H9 (cell line): Measurements from ENCODE around the gene STK32C. TPM values are rescaled to one million over a fixed set of nuclear protein-coding genes. Genes with fewer than 3 reads are reported as not detected.

Experiments used
- DNase-seq: peaks from one replicate; pipeline ENCODE4 v3.0.0-alpha.2; 2017
- H2AFZ ChIP-seq: one replicate; pipeline ENCODE4 v1.6.1; 2013; ENCODE audit warnings: mild to moderate bottlenecking, low read length, control low read depth, moderate library complexity
- H2AK5ac ChIP-seq: 2 replicates; pipeline ENCODE4 v1.6.1; 2013; ENCODE audit warnings: low read length, control low read depth, mixed read lengths; ENCODE audit not compliant: insufficient read length
- H2BK120ac ChIP-seq: one replicate; pipeline ENCODE4 v1.6.1; 2013; ENCODE audit warnings: low read depth, mild to moderate bottlenecking, low read length, control low read depth, inconsistent platforms; ENCODE audit not compliant: poor library complexity, severe bottlenecking
- H2BK12ac ChIP-seq: 2 replicates; pipeline ENCODE4 v1.6.1; 2013; ENCODE audit warnings: low read length, control low read depth, mixed read lengths, low read depth; ENCODE audit not compliant: insufficient read length
- H2BK15ac ChIP-seq: 2 replicates; pipeline ENCODE4 v1.6.1; 2013; ENCODE audit warnings: low read depth, low read length, control low read depth
- H2BK20ac ChIP-seq: one replicate; pipeline ENCODE4 v1.6.1; 2013; ENCODE audit warnings: low read depth, mild to moderate bottlenecking, low read length, control low read depth, inconsistent platforms; ENCODE audit not compliant: poor library complexity, severe bottlenecking
- H2BK5ac ChIP-seq: 2 replicates; pipeline ENCODE4 v1.6.1; 2013; ENCODE audit warnings: low read length, control low read depth, mixed read lengths; ENCODE audit not compliant: insufficient read length
- H3K14ac ChIP-seq: 2 replicates; pipeline ENCODE4 v1.6.1; 2013; ENCODE audit warnings: low read length, control low read depth; ENCODE audit not compliant: insufficient read depth
- H3K18ac ChIP-seq: 2 replicates; pipeline ENCODE4 v1.6.1; 2013; ENCODE audit warnings: low read depth, mild to moderate bottlenecking, mixed read lengths, low read length, control low read depth; ENCODE audit not compliant: insufficient read length
- H3K23ac ChIP-seq: 2 replicates; pipeline ENCODE4 v1.6.1; 2013; ENCODE audit warnings: low read length, control low read depth, mixed read lengths, low read depth; ENCODE audit not compliant: insufficient read length
- H3K23me2 ChIP-seq: 2 replicates; pipeline ENCODE4 v1.6.1; 2013; ENCODE audit warnings: low read depth, mild to moderate bottlenecking, mixed read lengths, low read length, control low read depth; ENCODE audit not compliant: insufficient read length, poor library complexity, severe bottlenecking
- H3K27ac ChIP-seq: 2 replicates; pipeline ENCODE4 v1.5.1; 2013; ENCODE audit warnings: low read length, control low read depth, mixed read lengths, low read depth; ENCODE audit not compliant: insufficient read length
- H3K27me3 ChIP-seq: 2 replicates; pipeline ENCODE4 v1.6.1; 2013; ENCODE audit warnings: low read length, control low read depth, inconsistent platforms; ENCODE audit not compliant: insufficient read depth
- H3K4ac ChIP-seq: 2 replicates; pipeline ENCODE4 v1.6.1; 2013; ENCODE audit warnings: low read depth, mild to moderate bottlenecking, control low read depth, inconsistent platforms, low read length, moderate library complexity
- H3K4me1 ChIP-seq: 2 replicates; pipeline ENCODE4 v1.6.1; 2013; ENCODE audit warnings: low read length, control low read depth, inconsistent platforms; ENCODE audit not compliant: insufficient read depth
- H3K4me2 ChIP-seq: 2 replicates; pipeline ENCODE4 v1.6.1; 2013; ENCODE audit warnings: low read length, control low read depth, mixed read lengths; ENCODE audit not compliant: insufficient read length, insufficient read depth
- H3K56ac ChIP-seq: 2 replicates; pipeline ENCODE4 v1.6.1; 2013; ENCODE audit warnings: low read depth, mild to moderate bottlenecking, mixed read lengths, low read length, control low read depth; ENCODE audit not compliant: insufficient read length
- H3K79me1 ChIP-seq: 2 replicates; pipeline ENCODE4 v1.6.1; 2013; ENCODE audit warnings: low read depth, mild to moderate bottlenecking, moderate library complexity, low read length, control low read depth, inconsistent platforms; ENCODE audit not compliant: insufficient read depth, poor library complexity, severe bottlenecking
- H3K79me2 ChIP-seq: 2 replicates; pipeline ENCODE4 v1.6.1; 2013; ENCODE audit warnings: low read length, control low read depth, inconsistent platforms; ENCODE audit not compliant: insufficient read depth
- H3K9ac ChIP-seq: 2 replicates; pipeline ENCODE4 v1.6.1; 2013; ENCODE audit warnings: low read length, control low read depth, mixed read lengths; ENCODE audit not compliant: insufficient read length; ENCODE audit errors: extremely low read depth
- H3K9me3 ChIP-seq: one replicate; pipeline ENCODE4 v1.6.1; 2013; ENCODE audit warnings: low read depth, low read length, inconsistent platforms; ENCODE audit not compliant: control insufficient read depth
- H3T11ph ChIP-seq: one replicate; pipeline ENCODE4 v1.6.1; 2013; ENCODE audit warnings: mild to moderate bottlenecking, low read length, control low read depth, inconsistent platforms
- H4K20me1 ChIP-seq: one replicate; pipeline ENCODE4 v1.6.1; 2013; ENCODE audit not compliant: control insufficient read depth, insufficient read length, insufficient read depth
- H4K5ac ChIP-seq: 2 replicates; pipeline ENCODE4 v1.6.1; 2013; ENCODE audit warnings: low read depth, mild to moderate bottlenecking, mixed read lengths, low read length, control low read depth; ENCODE audit not compliant: insufficient read length
- H4K8ac ChIP-seq: replicated peaks from 2 replicates; pipeline ENCODE4 v1.6.1; 2013; ENCODE audit warnings: low read length, control low read depth, mixed read lengths, low read depth; ENCODE audit not compliant: insufficient read length
- H4K91ac ChIP-seq: 2 replicates; pipeline ENCODE4 v1.6.1; 2013; ENCODE audit warnings: low read depth, mild to moderate bottlenecking, moderate library complexity, mixed read lengths, low read length, control low read depth; ENCODE audit not compliant: insufficient read length
- H3K27ac Mint-ChIP-seq, 3 experiments: 2 replicates in 2 of 3; 3 replicates in 1 of 3; pipeline ENCODE4 v1.8.0; 2020 to 2021; ENCODE audit warnings: mixed read lengths in 3 of 3, mild to moderate bottlenecking in 1 of 3, moderate library complexity in 1 of 3
- H3K27me3 Mint-ChIP-seq: 2 replicates; pipeline ENCODE4 v1.8.0; 2021; ENCODE audit warnings: low read depth, mild to moderate bottlenecking, moderate library complexity, mixed read lengths
- H3K36me3 Mint-ChIP-seq, 3 experiments: 2 replicates in 2 of 3; 3 replicates in 1 of 3; pipeline ENCODE4 v1.8.0; 2020 to 2021; ENCODE audit warnings: low read depth in 3 of 3, mixed read lengths in 3 of 3; ENCODE audit not compliant: insufficient read depth in 1 of 3
- H3K4me1 Mint-ChIP-seq, 2 experiments: 2 replicates each; pipeline ENCODE4 v1.8.0; 2020; ENCODE audit warnings: mixed read lengths in 2 of 2
- H3K4me3 Mint-ChIP-seq, 2 experiments: 2 replicates in 1 of 2; 3 replicates in 1 of 2; pipeline ENCODE4 v1.8.0; 2020 to 2021; ENCODE audit warnings: mild to moderate bottlenecking in 2 of 2, mixed read lengths in 2 of 2, moderate library complexity in 1 of 2
- H3K9me3 Mint-ChIP-seq, 2 experiments: 2 replicates in 1 of 2; 3 replicates in 1 of 2; pipeline ENCODE4 v1.8.0; 2020; ENCODE audit warnings: mild to moderate bottlenecking in 2 of 2, mixed read lengths in 2 of 2, moderate library complexity in 1 of 2
- WGBS: extraction: QIAGEN DNeasy Blood & Tissue Kit; methylation state at CpG from one replicate; pipeline ENCODE4 v1.1.7; 2013; ENCODE audit warnings: missing lambda C conversion rate, low lambda C conversion rate, mixed read lengths; ENCODE audit not compliant: insufficient read length; ENCODE audit errors: extremely low coverage; 5-methylcytosine and 5-hydroxymethylcytosine counted together
- total RNA-seq: library from RNA; stranded (reverse); gene quantifications from 2 replicates; pipeline ENCODE4 v1.2.1, GENCODE V29; 2021
- TF ChIP-seq, protein P1 (sequence below): fragments of 200-600 bp; sonication (generic); conservative IDR thresholded peaks from 3 replicates; pipeline ENCODE4 v1.8.0; 2021; ENCODE audit warnings: antibody characterized with exemption, mild to moderate bottlenecking

STK32C gene
- total RNA-seq, 1 experiment from 2014 or later, result 11.3 TPM

DNA sequence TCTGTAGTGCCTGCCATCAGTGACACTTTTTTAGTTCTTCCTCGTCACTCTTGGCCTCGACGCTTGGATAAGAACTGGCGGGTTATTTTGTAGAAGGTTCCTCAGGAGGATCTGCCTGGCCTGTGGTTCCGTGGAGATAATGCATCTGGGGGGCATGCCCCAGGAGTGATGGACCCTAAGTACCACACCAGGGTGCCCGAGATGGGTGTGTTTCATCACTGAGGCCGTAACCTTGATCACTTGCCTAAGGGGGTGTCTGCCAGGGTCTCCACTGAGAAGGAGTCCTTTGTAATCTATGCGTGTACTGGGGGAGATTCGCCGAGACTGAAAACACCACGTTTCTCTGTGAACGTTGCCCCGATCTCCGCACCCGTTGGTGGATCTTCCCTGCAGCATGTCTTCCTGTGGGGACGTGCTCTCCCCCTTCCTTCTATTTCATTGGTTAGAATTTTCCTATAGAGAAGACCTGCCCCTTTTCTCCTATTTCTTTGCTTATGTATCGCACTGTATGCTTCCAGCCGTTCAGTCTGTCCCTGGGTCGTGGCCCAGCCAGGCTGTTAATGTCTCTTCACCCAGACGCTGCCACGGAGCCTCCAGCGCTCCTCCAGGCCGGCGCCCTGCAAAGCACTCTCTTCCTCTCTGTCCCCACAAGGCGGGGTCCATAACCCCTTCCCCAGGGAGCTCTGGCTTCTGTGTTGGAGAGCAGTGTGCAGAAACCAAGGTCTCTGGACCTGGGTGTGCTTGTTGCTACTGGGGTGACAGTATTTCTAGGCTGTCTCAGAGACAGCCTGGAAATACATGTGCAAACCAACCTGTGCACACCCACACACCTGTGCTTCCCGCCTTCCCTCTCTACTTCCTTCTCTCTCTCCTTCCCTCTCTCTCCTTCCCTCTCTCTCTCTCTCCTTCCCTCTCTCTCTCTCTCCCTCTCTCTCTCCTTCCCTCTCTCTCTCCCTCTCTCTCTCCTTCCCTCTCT is 135.4 kb downstream of the STK32C start:
- H2BK5ac ChIP-seq, result no peak overlapping the region
- H3K9ac ChIP-seq, result no peak overlapping the region
- no peak overlapping the region for H3K18ac ChIP-seq
- H3K56ac ChIP-seq, result no peak overlapping the region
- peak overlapping the region in 1 of 3 experiments; percentile 37; a peak in 1 of 7 replicates for H3K27ac Mint-ChIP-seq
- peaks cover 56% of the 10 kb centered on the region for H3K27me3 Mint-ChIP-seq
- H4K20me1 ChIP-seq, result no peaks in the 10 kb centered on the region
- H3K79me2 ChIP-seq, result no peaks in the 10 kb centered on the region
- no CpG with 5 or more reads among the region's 26 CpGs for WGBS
- H2AFZ ChIP-seq, result no peak overlapping the region
- peaks cover 5 to 8% (median 5%) of the 10 kb centered on the region in 3 experiments; a peak in 5 of 7 replicates for H3K36me3 Mint-ChIP-seq
- H2BK12ac ChIP-seq, result no peak overlapping the region
- no peak overlapping the region for H3K4ac ChIP-seq
- no peak overlapping the region for H2BK15ac ChIP-seq
- no peak overlapping the region for H4K5ac ChIP-seq
- TF ChIP-seq, protein P1, sequence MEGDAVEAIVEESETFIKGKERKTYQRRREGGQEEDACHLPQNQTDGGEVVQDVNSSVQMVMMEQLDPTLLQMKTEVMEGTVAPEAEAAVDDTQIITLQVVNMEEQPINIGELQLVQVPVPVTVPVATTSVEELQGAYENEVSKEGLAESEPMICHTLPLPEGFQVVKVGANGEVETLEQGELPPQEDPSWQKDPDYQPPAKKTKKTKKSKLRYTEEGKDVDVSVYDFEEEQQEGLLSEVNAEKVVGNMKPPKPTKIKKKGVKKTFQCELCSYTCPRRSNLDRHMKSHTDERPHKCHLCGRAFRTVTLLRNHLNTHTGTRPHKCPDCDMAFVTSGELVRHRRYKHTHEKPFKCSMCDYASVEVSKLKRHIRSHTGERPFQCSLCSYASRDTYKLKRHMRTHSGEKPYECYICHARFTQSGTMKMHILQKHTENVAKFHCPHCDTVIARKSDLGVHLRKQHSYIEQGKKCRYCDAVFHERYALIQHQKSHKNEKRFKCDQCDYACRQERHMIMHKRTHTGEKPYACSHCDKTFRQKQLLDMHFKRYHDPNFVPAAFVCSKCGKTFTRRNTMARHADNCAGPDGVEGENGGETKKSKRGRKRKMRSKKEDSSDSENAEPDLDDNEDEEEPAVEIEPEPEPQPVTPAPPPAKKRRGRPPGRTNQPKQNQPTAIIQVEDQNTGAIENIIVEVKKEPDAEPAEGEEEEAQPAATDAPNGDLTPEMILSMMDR, result no peak
- no peak overlapping the region for H4K8ac ChIP-seq
- H2AK5ac ChIP-seq, result no peak overlapping the region
- no peaks in the 10 kb centered on the region for H3K79me1 ChIP-seq
- no peak overlapping the region for H3T11ph ChIP-seq
- H3K4me1 Mint-ChIP-seq, result peaks cover 12 to 13% of the 10 kb centered on the region in 2 experiments
- no peak overlapping the region for H4K91ac ChIP-seq
- no peak overlapping the region for H3K4me2 ChIP-seq
- no peak for DNase-seq
- no peaks in the 10 kb centered on the region for H3K27me3 ChIP-seq
- H2BK120ac ChIP-seq, result no peak overlapping the region
- no peak overlapping the region for H3K14ac ChIP-seq
- H3K27ac ChIP-seq, result no peak overlapping the region
- no peaks in the 10 kb centered on the region for H3K9me3 ChIP-seq
- no peaks in the 10 kb centered on the region for H3K4me1 ChIP-seq
- H3K23me2 ChIP-seq, result peaks cover 2% of the 10 kb centered on the region
- no peak overlapping the region for H2BK20ac ChIP-seq
- H3K23ac ChIP-seq, result no peak overlapping the region
- H3K9me3 Mint-ChIP-seq, result peaks cover 6 to 18% of the 10 kb centered on the region in 2 experiments
- H3K4me3 Mint-ChIP-seq, result no peak overlapping the region
